NCI-H2081 treated with DMSO at 0.1 percent for 48 hours (cell line): ENCODE data around the gene EIF5.
"Not testable (repeated sequence)": the region's sequence is repeated elsewhere in the genome, so short reads cannot be mapped to it uniquely, and the experiment has no call there.

ENCODE experiments used
- DNase-seq: peaks from one replicate; lab custom pipeline; 2025; lab: John Stamatoyannopoulos, UW

Gene EIF5

DNA sequence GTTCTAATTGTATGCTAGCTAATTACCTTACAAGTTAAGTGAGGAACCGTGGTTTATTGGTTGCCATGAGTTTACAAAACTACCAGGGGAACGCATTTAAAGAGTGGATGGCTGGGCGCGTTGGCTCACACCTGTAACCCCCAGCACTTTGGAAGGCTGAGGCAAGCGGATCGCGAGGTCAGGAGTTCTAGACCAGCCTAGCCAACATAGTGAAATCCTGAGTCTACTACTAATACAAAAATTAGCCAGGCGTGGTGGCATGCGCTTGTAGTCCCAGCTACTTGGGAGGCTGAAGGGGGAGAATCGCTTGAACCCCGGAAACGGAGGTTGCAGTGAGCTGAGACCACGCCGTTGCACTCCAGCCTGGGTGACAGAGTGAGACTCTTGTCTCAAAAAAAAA lies 2.2 kb downstream of the EIF5 start:
- DNase-seq: no peak

- no peak for DNase-seq
Measured at GRCh38 chr14:103337794-103338193, 3.8 kb downstream of the EIF5 start.

DNA sequence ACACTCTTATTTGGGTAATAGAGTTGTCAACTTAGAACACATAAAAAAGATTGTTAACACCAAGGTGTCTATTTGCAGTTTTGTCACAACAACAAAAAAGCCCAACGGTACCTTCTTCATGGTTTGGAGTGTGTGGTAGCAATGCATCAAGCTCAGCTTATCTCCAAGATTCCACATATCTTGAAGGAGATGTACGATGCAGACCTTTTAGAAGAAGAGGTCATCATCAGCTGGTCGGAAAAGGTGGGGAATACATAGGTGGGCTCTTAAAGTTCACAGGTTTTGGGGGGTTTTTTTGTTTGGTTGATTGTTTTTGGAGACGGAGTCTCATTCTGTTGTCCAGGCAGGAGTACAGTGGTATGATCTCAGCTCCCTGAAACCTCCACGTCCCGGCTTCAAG lies 5.5 kb downstream of the EIF5 start:
- DNase-seq: no peak

DNA sequence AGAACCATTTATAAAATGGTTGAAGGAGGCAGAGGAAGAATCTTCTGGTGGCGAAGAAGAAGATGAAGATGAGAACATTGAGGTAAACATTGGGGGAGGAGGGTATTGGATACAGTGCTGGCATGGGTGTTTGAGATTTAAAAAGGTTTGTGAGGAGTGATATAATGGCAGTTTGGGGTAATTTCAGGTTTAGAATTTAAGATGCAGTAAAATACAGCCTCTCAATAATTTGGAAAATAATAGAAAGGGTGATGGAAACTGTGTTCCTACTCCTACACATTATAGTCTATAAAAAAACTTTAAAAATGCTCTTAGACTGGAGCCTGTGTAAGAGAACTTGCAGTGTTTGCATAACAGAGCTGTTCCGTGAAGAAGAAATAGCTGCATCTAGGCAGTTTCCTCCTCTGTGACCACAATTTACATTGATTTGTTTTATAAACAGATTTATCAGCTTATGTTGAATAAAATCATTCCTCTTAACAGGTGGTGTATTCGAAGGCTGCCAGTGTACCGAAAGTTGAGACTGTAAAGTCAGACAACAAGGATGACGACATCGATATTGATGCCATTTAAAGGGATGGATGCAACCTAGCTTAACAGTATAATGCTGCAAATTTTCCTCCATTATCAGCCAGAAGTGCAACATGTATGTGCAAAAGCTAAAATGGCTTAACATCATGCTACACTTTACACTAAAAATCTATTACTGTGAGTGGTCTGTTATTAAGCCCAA lies 6.6 kb downstream of the EIF5 start:
- no peak for DNase-seq

DNA sequence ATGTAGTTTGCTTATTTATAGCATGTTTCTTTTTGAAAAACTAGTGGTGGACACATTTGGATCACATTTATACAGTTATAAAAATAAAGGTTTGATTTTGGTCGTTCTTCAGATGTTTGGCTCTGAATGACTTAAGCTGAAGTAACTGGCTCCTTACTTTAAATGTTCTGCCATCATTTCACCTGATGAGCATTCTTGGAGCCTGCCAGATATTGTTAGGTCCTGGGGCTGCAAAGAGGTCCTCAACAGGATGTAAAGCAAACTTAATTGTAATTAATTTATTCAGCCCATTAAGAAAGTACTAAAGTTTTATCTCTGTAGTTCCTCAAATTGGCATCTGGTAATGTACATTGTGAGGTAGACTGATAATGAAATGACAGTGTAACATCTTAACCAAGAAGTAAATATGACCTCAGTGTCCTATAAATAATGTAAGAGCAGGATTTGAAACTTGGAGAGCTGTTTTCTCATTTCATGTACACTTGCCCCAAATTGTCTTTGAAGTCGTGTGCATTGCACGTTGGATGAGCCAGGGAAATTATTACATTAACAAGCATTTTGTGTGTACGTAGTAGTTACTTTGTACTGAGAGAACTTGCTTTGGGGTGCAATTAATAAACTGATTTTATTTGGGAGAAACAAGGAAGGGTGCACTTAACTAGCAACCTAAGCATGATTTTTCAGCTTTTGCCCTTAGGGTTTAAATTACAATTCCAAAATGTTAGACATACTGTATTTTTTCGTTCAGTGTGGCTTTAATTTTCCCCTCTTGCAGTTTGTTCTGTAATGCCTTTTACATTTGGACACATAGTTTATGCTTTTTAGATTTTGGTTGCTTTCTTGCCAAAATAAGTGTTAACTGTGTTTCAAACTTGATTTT lies 7.5 kb downstream of the EIF5 start:
- no peak for DNase-seq

GRCh38 chr14:103343164-103343879 lies 9.3 kb downstream of the EIF5 start:
- DNase-seq: no peak

DNA sequence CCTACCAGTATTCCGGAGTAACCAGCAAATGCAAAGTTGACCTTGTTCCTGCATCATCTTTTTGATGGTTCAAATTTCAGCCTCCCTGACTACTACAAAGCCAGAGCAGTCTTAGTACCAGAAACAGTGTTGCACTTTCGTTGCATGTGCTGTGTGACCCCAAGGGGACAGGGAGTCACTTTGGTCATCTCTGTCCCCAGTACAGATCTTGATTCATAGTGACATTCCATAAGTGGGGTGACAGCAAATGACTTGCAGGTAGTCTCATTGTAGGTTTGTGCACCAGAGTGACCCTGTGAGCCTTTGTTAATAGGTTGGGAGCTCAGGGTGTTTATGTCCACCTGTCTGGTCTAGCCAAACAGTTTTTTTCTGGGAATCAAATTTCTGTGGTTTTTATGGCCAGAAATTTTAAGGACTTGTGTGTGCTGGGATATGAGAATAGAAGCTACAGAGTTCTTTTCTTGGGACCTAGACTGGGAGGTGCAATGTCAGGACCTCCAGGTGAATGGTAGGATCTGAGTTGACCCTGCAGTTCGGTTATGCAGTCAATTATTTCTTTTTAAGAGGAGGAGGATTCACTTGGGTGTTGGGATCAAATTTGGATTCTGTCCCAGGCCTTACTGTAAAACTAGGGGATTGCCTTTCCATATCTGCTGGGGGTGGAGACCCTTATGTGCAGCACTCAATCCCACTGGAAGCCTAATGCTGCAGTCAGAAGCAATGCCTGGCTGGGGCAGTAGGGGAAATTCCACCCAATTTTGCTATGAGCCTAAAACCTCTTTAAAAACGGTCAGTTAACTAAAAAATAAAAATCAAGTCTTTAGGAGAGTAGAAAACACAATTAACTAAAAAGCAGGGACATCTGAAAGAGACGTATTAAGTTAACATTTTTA lies 10.1 kb downstream of the EIF5 start:
- no peak for DNase-seq

DNA sequence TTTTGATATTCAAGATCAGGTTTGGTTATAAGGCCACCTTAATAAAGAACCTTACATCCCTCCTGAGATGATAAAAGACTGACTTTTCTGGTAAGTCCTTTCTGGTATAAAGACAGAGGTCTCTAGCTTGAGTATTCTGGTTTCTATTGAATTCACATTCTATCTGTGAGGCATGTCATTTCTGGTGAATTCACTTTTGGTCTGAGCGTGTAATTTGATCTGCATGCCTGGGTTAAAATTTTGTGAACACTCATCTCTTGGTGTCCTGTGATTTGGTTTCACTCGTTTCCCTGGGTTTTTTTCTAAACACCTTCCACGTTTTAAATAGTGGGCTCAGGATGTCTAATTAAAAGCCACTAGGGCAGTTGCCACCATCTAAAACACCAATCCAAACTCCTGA lies 12.2 kb downstream of the EIF5 start:
- DNase-seq: no peak

DNA sequence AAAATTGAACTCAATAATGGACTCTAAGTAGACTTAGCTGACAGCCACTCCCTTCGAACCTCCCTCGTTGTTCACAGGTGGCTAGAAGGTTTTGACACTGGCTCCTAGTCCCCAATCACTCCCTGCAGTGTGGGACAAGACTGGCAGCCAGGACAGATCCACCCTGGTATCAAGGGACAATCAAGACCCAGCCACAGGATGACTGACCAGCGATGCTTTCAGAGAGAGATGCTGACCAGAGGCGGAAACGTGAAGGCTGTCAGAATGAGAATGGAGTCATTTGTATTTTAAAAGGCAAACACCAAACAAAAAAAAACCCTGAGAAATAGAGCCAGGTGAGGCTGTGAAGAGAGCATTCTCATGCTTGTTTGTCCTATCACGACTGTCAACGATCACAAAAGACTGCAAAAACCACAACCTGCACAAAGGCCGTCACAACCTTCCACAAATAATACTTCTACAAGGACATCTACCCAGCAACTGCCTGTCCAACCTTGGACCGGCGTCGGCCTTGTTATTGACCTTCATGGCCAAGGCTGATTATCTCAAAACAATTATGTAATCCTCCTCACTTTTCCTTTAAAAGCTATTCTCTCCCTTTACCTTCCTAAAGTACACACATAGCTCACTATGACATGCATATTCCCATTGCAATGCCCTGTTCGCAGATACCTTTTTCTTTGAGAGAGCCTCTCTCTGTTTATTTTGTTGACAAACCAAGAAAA lies 13.2 kb downstream of the EIF5 start:
- DNase-seq: no peak

GRCh38 chr14:103348154-103348553 lies 14.1 kb downstream of the EIF5 start:
- DNase-seq: no peak

DNA sequence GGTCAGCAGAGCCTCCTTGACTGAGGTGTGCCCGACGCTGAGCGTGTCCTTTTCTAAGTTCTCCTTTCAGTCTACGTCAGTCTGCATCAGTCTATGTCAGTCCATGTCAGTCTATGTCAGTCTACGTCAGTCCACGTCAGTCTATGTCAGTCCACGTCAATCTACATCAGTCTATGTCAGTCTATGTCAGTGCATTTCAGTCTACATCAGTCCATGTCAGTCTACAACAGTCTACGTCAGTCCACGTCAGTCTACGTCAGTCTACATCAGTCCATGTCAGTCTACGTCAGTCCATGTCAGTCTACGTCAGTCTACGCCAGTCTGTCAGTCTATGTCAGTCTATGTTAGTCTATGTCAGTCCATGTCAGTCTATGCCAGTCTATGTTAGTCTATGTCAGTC lies 15.9 kb downstream of the EIF5 start:
- no peak for DNase-seq

GRCh38 chr14:103353362-103353761 lies 19.3 kb downstream of the EIF5 start:
- no peak for DNase-seq

GRCh38 chr14:103354141-103354540 lies 20.1 kb downstream of the EIF5 start:
- DNase-seq: no peak

GRCh38 chr14:103356024-103356682 lies 22.1 kb downstream of the EIF5 start:
- no peak for DNase-seq

- not testable (repeated sequence) for DNase-seq
Measured at GRCh38 chr14:103357552-103357951, 23.5 kb downstream of the EIF5 start.

- DNase-seq: no peak
Measured at GRCh38 chr14:103360548-103360947, 26.5 kb downstream of the EIF5 start.

GRCh38 chr14:103361867-103362266 lies 27.8 kb downstream of the EIF5 start:
- no peak for DNase-seq

DNA sequence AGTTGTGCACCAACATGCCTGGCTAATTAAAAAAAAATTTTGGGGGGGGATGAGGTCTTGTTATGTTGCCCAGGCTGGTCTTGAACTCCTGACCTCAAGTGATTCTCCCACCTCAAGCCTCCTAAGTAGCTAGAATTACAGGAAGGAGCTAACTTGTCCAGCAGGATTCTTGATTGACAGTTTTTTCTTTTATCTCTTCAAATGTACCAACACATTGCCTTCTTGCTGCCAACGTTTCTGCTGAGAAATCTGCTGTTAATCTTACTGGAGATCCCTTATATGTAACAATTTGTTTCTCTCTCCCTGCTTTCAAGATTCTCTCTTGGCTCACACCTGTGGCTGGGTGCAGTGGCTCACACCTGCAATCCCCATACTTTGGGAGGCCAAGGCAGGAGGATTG lies 28.7 kb downstream of the EIF5 start:
- no peak for DNase-seq

DNA sequence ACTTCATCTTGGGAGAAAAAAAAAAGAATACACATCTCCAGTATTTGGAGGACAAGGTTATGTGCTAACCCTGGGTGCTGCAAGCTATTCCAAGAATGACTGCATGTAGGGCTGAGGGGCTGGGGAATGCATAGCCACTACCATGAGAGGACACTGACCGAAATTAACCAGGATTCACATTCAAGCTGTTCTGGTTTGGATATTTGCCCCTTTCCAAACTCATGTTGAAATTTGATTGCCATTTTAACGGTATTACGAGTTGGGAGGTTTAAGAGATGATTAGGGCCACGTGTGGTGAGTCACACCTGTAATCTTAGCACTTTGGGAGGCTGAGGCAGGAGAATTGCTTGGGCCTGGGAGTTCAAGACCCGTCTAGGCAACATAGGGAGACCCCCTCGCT lies 32.7 kb downstream of the EIF5 start:
- no peak for DNase-seq

GRCh38 chr14:103367995-103368394 lies 34.0 kb downstream of the EIF5 start:
- DNase-seq: no peak

GRCh38 chr14:103370087-103370486 lies 36.0 kb downstream of the EIF5 start:
- no peak for DNase-seq
